ENCODE measurements around the gene NMNAT3.

NMNAT3 gene

DNA sequence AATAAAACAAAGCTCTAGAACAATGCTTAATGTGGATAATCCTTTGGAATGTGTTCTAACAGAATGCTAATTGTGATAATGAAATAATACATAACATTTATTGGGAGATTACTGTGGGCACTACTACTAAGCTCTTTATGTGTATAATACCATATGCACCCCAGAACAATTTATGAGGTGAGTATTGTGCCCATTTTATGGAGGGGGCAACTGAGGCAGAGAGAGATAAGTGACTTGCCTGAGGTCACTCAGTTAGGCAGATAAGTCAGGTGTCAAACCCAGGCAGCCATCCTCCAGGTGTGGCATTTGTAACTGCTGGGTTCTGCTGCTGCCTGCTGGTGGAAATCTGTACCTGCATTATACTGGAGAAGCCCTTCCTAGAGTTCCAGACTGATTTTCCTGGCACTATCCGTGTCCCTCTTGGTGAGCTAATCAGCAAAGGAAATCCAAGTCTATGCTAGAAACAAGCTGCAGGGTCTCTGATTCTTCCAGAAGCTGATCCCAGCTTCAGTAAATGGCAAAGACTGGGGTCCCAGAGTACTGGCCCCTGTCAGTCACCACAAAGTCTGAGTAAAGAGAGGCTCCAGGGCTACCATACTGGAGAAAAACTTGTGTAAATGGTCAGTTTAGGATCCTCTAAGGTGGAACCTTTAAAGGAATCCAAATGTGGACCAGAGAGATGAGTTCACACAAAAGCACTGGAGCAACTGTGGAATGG, 115.7 kb downstream of the NMNAT3 start:
- H3K27me3 Mint-ChIP-seq, result no peaks in the 10 kb centered on the region
- H3K9me3 Mint-ChIP-seq, result no peaks in the 10 kb centered on the region
- ATAC-seq (no peak), DNase-seq (no peak)
- no peak overlapping the region for H3K27ac Mint-ChIP-seq
- H3K4me1 Mint-ChIP-seq, result no peaks in the 10 kb centered on the region
- no peaks in the 10 kb centered on the region for H3K36me3 Mint-ChIP-seq (ENCODE audit: low read depth)
- H3K4me3 Mint-ChIP-seq, result no peak overlapping the region

DNA sequence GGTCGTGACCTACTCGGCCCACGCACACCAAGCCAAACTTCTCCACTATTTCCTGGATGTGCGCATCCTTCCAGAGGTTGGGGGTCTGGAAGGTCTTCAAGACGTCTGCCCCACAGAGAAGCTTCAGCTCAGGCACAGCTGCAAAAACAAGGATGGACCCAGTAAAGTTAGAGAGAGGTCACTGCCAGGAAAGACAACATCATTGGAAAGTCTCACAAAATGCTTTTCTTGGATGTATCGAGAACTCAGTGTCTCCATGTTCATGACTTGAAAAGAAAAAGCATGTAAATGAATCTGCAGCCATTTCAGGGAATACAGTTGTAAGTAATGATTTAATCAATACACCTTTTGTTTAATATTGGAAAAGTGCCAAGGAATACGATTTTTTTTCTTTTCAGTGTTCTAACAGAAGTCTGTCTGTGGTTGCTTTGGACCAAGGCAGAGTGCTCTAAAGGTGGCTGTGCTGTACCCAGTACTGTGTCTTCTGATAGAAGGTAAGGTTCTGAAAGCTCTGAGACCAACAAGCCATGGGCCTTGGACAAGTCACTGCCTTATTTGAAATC, 116.4 kb downstream of the NMNAT3 start:
- Mint-ChIP-seq H3K9me3 (no peaks in the 10 kb centered on the region), H3K36me3 (ENCODE audit: low read depth) (no peaks in the 10 kb centered on the region), H3K4me1 (no peaks in the 10 kb centered on the region), H3K27ac (no peak overlapping the region), H3K4me3 (no peak overlapping the region), H3K27me3 (no peaks in the 10 kb centered on the region)
- DNase-seq (no peak), ATAC-seq (no peak)

DNA sequence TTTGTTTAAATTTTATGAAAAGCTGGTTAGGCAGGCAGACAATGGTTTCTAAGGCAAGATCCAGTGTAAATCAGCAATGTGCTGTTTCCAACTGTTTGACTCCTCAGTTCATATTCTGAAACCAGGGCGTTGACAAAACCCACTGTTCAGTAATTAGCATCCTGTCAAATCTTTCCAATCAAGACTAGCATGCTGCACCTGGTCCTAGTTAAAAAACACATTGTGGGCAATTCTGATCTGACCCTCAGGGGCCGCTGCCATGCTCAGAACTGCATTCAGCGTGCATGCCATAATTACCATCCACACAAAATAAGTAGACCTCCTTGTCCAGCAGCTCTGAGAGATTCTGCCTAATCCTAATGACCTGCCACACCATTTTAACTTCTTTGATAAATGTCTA, 117.4 kb downstream of the NMNAT3 start:
- no peaks in the 10 kb centered on the region for H3K36me3 Mint-ChIP-seq (ENCODE audit: low read depth)
- H3K27me3 Mint-ChIP-seq, result no peaks in the 10 kb centered on the region
- DNase-seq (no peak), ATAC-seq (no peak)
- no peaks in the 10 kb centered on the region for H3K9me3 Mint-ChIP-seq
- H3K4me3 Mint-ChIP-seq, result no peak overlapping the region
- H3K4me1 Mint-ChIP-seq, result no peaks in the 10 kb centered on the region
- no peak overlapping the region for H3K27ac Mint-ChIP-seq

DNA sequence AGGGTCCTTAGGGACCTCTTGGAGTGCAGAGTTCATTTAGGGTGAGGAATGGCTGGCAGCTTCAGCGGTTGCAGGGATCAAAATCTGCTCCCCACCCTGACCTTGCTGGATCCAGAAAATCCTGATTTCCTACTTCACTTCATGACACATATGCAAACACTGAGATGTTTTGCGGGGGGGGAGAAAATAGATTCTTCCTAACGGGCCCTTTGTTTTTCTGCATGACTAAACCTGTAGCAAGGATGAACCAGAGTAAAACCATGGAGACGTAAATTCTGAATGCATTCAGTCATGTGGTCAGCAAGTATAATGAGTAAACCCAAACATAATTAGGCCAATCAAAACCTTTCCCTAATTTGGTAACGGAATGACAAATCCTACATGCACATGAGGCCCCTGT, 118.2 kb downstream of the NMNAT3 start:
- no peak overlapping the region for H3K27ac Mint-ChIP-seq
- DNase-seq (no peak), ATAC-seq (no peak)
- no peaks in the 10 kb centered on the region for H3K4me1 Mint-ChIP-seq
- no peak overlapping the region for H3K4me3 Mint-ChIP-seq
- no peaks in the 10 kb centered on the region for H3K9me3 Mint-ChIP-seq
- H3K27me3 Mint-ChIP-seq, result no peaks in the 10 kb centered on the region
- no peaks in the 10 kb centered on the region for H3K36me3 Mint-ChIP-seq (ENCODE audit: low read depth)

DNA sequence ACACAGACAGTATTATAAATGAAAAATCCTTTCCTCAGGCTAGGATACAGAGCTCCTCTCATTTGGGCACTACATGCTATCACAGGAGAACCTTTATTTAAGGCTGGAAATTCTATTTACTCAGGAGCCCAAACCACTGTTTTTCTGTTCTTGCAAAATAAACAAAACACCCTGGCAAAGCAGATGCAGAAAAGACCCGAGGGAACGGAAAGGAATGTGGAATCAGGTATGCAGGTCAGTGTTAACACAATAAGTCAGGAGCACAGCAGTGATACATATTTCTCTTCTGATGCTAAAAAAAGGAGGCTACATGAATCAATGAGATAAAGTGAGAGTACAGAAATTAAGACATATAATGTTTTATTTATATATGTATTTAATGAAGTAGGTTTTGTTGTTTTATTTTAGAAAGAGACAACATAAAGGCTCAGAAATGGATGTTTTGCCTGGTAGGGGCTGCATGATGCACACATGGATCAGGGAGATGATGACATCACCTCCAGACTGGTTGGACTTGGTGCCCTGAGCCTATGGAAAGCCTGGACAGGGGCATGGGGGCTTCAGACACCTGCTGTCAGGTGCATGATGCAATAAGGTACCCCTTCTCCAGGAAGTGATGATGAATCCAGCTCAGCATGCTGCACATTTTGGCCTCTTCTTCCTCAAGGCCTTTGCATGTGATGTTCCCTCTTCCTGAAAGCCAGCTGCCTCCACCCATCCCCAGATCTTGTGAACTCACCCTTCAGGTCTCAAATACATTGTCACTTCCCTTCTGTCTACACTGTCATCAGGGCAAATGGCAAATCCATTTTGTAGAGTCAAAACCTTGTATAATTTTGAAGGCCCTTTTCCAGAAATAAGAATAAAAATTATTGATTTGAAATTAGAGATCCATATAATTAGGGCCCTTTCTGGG, 119.2 kb downstream of the NMNAT3 start:
- Mint-ChIP-seq H3K9me3 (no peaks in the 10 kb centered on the region), H3K4me1 (no peaks in the 10 kb centered on the region), H3K4me3 (no peak overlapping the region), H3K27ac (no peak overlapping the region), H3K27me3 (no peaks in the 10 kb centered on the region), H3K36me3 (ENCODE audit: low read depth) (no peaks in the 10 kb centered on the region)
- ATAC-seq, result no peak
- no peak for DNase-seq

DNA sequence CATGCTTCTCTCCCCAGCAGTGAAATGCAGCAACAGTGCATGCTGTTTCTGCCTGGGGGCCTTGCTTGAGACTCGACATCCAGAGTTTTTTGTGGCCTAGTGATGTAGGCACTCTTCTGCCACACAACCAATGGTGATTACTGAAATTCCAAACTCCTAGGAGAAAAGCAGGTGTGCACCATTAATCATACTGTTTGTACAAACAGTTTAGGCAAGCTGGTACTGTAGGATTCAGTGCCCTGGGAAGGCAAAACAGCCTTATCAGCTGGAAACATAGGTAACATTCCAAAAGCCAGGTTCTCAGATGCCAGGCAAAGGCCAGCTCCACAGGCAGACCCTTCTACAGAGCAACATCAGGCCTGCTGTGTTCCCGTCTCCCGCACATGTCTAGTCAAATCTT, 120.7 kb downstream of the NMNAT3 start:
- Mint-ChIP-seq H3K4me1 (no peaks in the 10 kb centered on the region), H3K4me3 (no peak overlapping the region), H3K9me3 (no peaks in the 10 kb centered on the region), H3K27ac (no peak overlapping the region), H3K27me3 (no peaks in the 10 kb centered on the region), H3K36me3 (ENCODE audit: low read depth) (no peaks in the 10 kb centered on the region)
- ATAC-seq (no peak), DNase-seq (no peak)

DNA sequence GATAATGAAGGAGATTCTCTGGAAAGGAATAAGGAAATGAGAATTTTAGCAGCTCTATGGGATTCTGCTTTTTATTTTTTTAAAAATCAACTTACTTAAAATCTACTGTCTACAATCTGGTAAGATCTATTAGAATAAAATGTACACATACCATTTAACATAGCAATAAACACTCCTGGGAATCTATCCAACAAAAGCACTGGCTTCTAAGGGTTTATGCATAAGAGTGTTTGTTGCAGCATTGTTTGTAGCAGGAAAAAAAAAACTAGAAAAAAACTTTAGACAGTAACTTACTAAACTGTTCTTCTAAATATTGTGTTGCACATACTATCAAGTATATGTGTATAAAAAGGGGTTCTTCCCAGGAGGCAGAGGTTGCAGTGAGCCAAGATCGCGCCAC, 122.5 kb downstream of the NMNAT3 start:
- ATAC-seq, result no peak
- Mint-ChIP-seq H3K4me1 (no peaks in the 10 kb centered on the region), H3K27me3 (no peaks in the 10 kb centered on the region), H3K36me3 (ENCODE audit: low read depth) (no peaks in the 10 kb centered on the region), H3K27ac (no peak overlapping the region), H3K4me3 (no peak overlapping the region), H3K9me3 (no peaks in the 10 kb centered on the region)
- no peak for DNase-seq

DNA sequence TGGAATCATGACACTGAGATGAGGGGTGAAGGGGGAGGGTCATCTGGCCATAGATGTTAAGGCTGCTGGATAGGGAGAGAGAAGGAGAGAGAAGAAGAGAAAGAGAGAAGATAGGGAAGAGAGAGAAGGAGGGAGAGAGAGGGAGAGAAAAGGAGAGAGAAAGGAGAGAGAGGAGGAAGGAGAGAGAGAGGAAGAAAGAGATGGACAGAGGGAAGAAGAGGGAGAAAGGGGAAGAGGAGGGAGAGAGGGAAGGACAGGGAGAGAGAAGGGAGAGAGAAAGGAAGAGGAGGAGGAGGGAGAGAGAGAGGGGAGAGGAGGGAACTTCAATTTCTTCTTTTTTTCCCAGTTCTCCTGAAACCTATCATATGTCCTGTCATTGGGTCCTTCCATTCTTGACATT, 123.1 kb downstream of the NMNAT3 start:
- H3K36me3 Mint-ChIP-seq (ENCODE audit: low read depth), result no peaks in the 10 kb centered on the region
- DNase-seq (no peak), ATAC-seq (no peak)
- H3K4me1 Mint-ChIP-seq, result no peaks in the 10 kb centered on the region
- no peak overlapping the region for H3K27ac Mint-ChIP-seq
- H3K27me3 Mint-ChIP-seq, result no peaks in the 10 kb centered on the region
- no peaks in the 10 kb centered on the region for H3K9me3 Mint-ChIP-seq
- H3K4me3 Mint-ChIP-seq, result no peak overlapping the region

DNA sequence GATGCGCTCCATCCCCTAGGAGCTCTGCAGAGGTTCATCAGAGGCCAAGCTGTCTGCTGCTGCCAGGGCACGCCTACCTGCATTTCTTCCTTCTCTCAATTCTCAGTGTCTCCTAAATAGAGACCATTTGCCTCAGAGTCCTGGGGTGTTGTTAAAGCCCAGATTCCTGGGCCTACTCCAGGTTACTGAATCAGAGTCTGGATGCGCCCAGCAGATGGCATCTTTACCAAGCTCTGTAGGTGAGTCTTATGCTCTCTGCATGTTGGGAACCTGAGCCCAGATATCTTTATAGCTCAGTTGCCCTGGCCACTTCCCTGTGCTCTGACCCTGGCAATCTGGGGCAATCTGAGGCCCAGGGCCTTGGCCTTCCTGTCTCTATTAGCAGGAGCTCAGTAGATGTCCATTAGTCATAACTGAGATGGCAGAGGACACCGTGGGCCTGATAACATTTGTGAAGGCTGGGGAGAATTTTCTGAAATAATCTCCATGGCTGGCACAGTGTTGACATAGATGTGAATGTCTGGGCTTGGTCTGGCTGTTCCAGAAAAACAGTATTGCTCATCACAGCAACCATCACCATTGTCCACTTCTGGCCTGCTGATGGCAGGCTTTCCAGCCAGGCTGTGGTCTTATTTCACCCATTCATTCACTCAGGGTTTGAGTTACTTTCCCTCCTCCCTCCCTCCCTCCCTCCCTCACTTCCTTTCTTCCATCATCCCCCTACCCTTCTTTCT, 125.0 kb downstream of the NMNAT3 start:
- no peaks in the 10 kb centered on the region for H3K4me1 Mint-ChIP-seq
- ATAC-seq (no peak), DNase-seq (no peak)
- no peak overlapping the region for H3K4me3 Mint-ChIP-seq
- no peak overlapping the region for H3K27ac Mint-ChIP-seq
- no peaks in the 10 kb centered on the region for H3K9me3 Mint-ChIP-seq
- no peaks in the 10 kb centered on the region for H3K27me3 Mint-ChIP-seq
- no peaks in the 10 kb centered on the region for H3K36me3 Mint-ChIP-seq (ENCODE audit: low read depth)

DNA sequence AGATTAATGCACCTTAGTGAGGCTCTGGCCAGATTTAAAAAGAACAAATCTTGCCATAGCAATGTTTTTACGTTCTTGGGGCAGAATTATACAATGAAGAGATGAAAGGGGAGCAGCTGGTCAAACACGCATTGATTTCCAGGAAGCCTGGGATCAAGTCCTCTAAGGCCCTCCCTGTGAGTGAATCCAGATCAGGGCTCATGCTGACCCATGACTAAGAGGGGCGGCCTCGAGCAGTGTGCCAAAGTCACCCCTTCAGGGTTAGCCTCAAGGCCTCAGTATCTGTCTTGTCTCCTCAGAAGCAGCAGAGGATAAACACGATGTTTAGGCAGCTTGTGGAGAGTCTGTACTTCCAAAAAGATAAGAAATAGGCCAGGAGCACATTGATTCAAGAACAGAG, 129.0 kb downstream of the NMNAT3 start:
- Mint-ChIP-seq H3K4me1 (no peaks in the 10 kb centered on the region), H3K27me3 (no peaks in the 10 kb centered on the region), H3K36me3 (ENCODE audit: low read depth) (no peaks in the 10 kb centered on the region), H3K27ac (no peak overlapping the region), H3K9me3 (no peaks in the 10 kb centered on the region), H3K4me3 (no peak overlapping the region)
- DNase-seq (no peak), ATAC-seq (no peak)

DNA sequence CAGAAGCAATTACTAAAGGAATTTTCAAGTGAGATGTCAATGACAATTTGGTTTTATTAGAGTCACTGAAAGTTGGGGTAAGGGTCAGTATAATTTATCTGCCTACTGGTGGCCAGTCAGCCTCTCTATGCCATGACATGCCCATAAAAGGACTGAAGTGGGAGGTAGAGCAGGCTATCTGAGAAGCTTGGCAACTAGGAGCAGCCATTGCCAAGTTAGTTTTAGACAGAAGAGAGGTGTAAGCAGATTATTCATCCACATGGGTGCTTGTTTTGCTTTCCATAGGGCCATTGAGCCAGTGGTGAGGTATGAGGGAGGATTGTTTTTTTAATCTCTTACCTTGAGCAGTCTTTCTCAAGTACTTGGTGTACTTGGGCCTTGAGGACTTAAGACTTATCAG, 130.1 kb downstream of the NMNAT3 start:
- no peak overlapping the region for H3K4me3 Mint-ChIP-seq
- no peaks in the 10 kb centered on the region for H3K36me3 Mint-ChIP-seq (ENCODE audit: low read depth)
- DNase-seq (no peak), ATAC-seq (no peak)
- no peaks in the 10 kb centered on the region for H3K4me1 Mint-ChIP-seq
- peaks cover 3% of the 10 kb centered on the region for H3K27me3 Mint-ChIP-seq
- no peak overlapping the region for H3K27ac Mint-ChIP-seq
- H3K9me3 Mint-ChIP-seq, result no peaks in the 10 kb centered on the region

DNA sequence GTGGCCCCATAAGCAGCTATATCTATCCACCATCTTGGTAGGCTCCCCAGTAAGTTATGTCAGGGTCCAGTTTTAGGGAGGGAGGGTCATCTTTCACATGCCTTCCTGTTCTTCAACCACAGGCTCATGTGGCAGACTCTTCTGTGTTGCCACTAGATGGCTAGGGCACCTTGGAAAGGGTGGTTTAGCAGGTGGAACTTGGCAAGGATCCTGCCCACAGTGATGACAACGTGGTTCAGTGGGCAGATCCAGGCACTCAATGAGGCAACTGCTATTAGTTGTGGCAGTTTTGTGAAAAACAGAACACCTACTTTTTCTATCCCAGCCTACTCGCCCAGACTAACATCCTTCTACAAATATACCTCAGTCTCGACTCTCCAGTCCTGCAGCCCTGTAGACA, 131.0 kb downstream of the NMNAT3 start:
- H3K36me3 Mint-ChIP-seq (ENCODE audit: low read depth), result no peaks in the 10 kb centered on the region
- H3K4me3 Mint-ChIP-seq, result no peak overlapping the region
- H3K27me3 Mint-ChIP-seq, result peaks cover 6% of the 10 kb centered on the region
- no peaks in the 10 kb centered on the region for H3K4me1 Mint-ChIP-seq
- DNase-seq (no peak), ATAC-seq (no peak)
- no peaks in the 10 kb centered on the region for H3K9me3 Mint-ChIP-seq
- no peak overlapping the region for H3K27ac Mint-ChIP-seq

DNA sequence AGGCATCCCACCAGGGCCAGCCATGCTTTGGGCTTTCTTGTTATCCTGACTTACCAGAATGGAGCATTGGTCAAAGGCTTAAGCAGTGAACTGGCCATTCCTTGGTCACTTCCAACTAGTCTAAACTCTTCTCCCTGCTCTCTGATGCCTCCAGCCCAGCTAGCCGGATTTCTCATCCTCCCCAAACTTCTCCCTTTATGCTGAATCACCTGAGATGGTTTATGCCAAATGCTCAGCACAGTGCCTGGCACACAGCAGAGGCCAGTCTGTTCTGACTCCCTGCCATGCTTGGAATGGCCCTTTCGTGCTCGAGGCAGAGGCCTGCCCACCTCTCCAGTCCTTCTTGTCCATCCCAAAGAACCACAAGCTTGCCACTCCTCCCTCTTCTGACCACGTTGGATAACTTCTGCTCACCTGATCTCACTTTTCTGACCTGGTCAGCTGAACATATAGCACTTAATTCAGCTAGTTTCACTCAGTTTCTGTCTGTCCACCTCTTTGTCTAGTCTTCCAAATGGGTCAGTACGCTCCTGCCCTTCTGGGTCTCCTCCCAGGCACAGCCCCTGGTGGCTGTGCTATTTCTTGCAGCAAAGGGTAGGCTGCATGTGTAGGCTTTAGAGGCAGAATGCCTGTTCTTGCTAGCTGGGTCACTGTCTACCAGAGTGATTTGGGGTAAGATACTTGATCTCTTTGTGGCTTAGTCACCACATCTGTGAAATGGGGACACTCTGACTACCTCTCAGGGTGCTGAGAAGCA, 136.1 kb downstream of the NMNAT3 start:
- H3K4me3 Mint-ChIP-seq, result no peak overlapping the region
- H3K27me3 Mint-ChIP-seq, result peaks cover 50% of the 10 kb centered on the region
- DNase-seq (no peak), ATAC-seq (no peak)
- H3K4me1 Mint-ChIP-seq, result peaks cover 18% of the 10 kb centered on the region
- H3K36me3 Mint-ChIP-seq (ENCODE audit: low read depth), result no peaks in the 10 kb centered on the region
- H3K27ac Mint-ChIP-seq, result no peak overlapping the region
- no peaks in the 10 kb centered on the region for H3K9me3 Mint-ChIP-seq
